Kidney (tissue), 14 donors: ENCODE data around the gene SYT1. TPM values are rescaled to one million over a fixed set of nuclear protein-coding genes. Genes with fewer than 3 reads are reported as not detected.

ENCODE experiments used
- DNase-seq, 5 donors: peaks; one replicate each; pipeline ENCODE4 v3.0.0-alpha.2; 2013 to 2020
- FAIRE-seq: peaks from 2 replicates; lab custom pipeline; 2012; peaks lifted over from hg19 to GRCh38; lab: Jason Lieb, UNC
- H3K27ac ChIP-seq, 2 donors: one replicate each; pipeline ENCODE4 v1.7.0; 2013; ENCODE audit warnings: low read depth in 2 of 2, low read length in 2 of 2, inconsistent platforms in 1 of 2
- H3K27me3 ChIP-seq: one replicate; pipeline ENCODE4 v1.7.1; 2013; ENCODE audit warnings: low read length, inconsistent platforms; ENCODE audit not compliant: control insufficient read depth, insufficient read depth
- H3K36me3 ChIP-seq, 3 donors: one replicate each; pipeline versions ENCODE4 v1.7.0 to v1.7.1; 2013; ENCODE audit warnings: low read length in 3 of 3, control low read depth in 1 of 3, inconsistent platforms in 1 of 3; ENCODE audit not compliant: insufficient read depth in 3 of 3, control insufficient read depth in 2 of 3
- H3K4me1 ChIP-seq, 3 donors: one replicate each; pipeline versions ENCODE4 v1.7.0 to v1.7.1; 2013; ENCODE audit warnings: low read length in 3 of 3, inconsistent platforms in 1 of 3, low read depth in 1 of 3; ENCODE audit not compliant: control insufficient read depth in 2 of 3, insufficient read depth in 2 of 3
- H3K4me3 ChIP-seq, 3 donors: one replicate each; pipeline versions ENCODE4 v1.7.0 to v1.8.1; 2013; ENCODE audit warnings: low read length in 3 of 3, control low read depth in 1 of 3, inconsistent platforms in 1 of 3
- H3K9ac ChIP-seq, 3 donors: one replicate each; pipeline versions ENCODE4 v1.7.0 to v1.7.1; 2013; ENCODE audit warnings: low read length in 3 of 3, control low read depth in 1 of 3, inconsistent platforms in 1 of 3
- H3K9me3 ChIP-seq, 3 donors: one replicate each; pipeline versions ENCODE4 v1.7.0 to v1.7.1; 2013; ENCODE audit warnings: low read length in 3 of 3, control low read depth in 1 of 3, inconsistent platforms in 1 of 3; ENCODE audit not compliant: control insufficient read depth in 2 of 3, insufficient read depth in 1 of 3
- CTCF ChIP-seq: IDR thresholded peaks from 3 replicates; pipeline ENCODE4 v1.5.1; 2012; ENCODE audit warnings: mild to moderate bottlenecking, moderate library complexity, borderline replicate concordance; ENCODE audit not compliant: insufficient read depth; ENCODE audit errors: extremely low read depth
- intact Hi-C: fragments of 100-400 bp; cut with DNase I; formaldehyde crosslinking; loops from one replicate; pipeline ENCODE4 v1.11.1; 2022
- polyA plus RNA-seq: library from polyadenylated mRNA; stranded (reverse); fragments of 350-450 nt; fragmentation: Illumina TruSeq; extraction: RNeasy Lipid Tissue Mini Kit (QIAGEN cat#74804); gene quantifications from one replicate; pipeline ENCODE4 v1.2.3, GENCODE V29; 2014; ENCODE audit warnings: low read depth, low replicate concordance; ENCODE audit not compliant: insufficient read depth
- total RNA-seq: library from RNA; stranded (reverse); fragmentation: NEBNext Ultra II Directional; extraction: Animal tissue kit (Norgen Biotek cat#: 25700); gene quantifications from one replicate; pipeline ENCODE4 v1.2.1, GENCODE V29; 2021
- donor health status: control.
- donor health status: control.
- donor health status: control.
- donor health status: control.
- donor health status: control.
- donor health status: DM: yes; HTN: yes; CAD: no.
- donor health status: Normal renal cell carcinoma (clear cell type).

SYT1 gene
- total and polyA plus RNA-seq, 2 donors from 2014 or later = 0.69 to 1.2 TPM

- Histone ChIP-seq H3K4me1 (peaks cover 0 to 9% (median 0%) of the 10 kb centered on the region in 3 donors), H3K9me3 (no peaks in the 10 kb centered on the region), H3K36me3 (peaks cover 0 to 3% (median 0%) of the 10 kb centered on the region in 3 donors), H3K27ac (no peak overlapping the region), H3K4me3 (no peak overlapping the region), H3K27me3 (no peaks in the 10 kb centered on the region), H3K9ac (no peak overlapping the region)
- intact Hi-C loops = no loop called here
- TF ChIP-seq CTCF = no peak
- no peak for DNase-seq
- no peak for FAIRE-seq
Measured at GRCh38 chr12:79442396-79442795, 577.8 kb downstream of the SYT1 start.

- intact Hi-C loops = no loop called here
- no peak for DNase-seq
- TF ChIP-seq CTCF = no peak
Measured at GRCh38 chr12:79444089-79444488, 579.5 kb downstream of the SYT1 start.

GRCh38 chr12:79448816-79449215 is 584.2 kb downstream of the SYT1 start:
- Histone ChIP-seq H3K4me1 (peaks cover 0 to 5% (median 3%) of the 10 kb centered on the region in 3 donors), H3K27ac (no peak overlapping the region), H3K4me3 (no peak overlapping the region), H3K9ac (no peak overlapping the region), H3K9me3 (no peaks in the 10 kb centered on the region), H3K36me3 (peaks cover 0 to 3% (median 0%) of the 10 kb centered on the region in 3 donors), H3K27me3 (no peaks in the 10 kb centered on the region)
- FAIRE-seq (no peak), DNase-seq (no peak)
- no peak for TF ChIP-seq CTCF
- intact Hi-C loops = no loop called here

More at GRCh38 chr12:79444089-79444488, 579.5 kb downstream of the SYT1 start:
- H3K9me3 ChIP-seq = no peaks in the 10 kb centered on the region
- no peak overlapping the region for H3K4me3 ChIP-seq
- peaks cover 0 to 7% (median 0%) of the 10 kb centered on the region in 3 donors for H3K4me1 ChIP-seq
- H3K27me3 ChIP-seq = no peaks in the 10 kb centered on the region
- FAIRE-seq = no peak
- H3K36me3 ChIP-seq = peaks cover 0 to 3% (median 0%) of the 10 kb centered on the region in 3 donors
- no peak overlapping the region for H3K9ac ChIP-seq
- H3K27ac ChIP-seq = no peak overlapping the region

GRCh38 chr12:79451365-79451764 is 586.8 kb downstream of the SYT1 start:
- Histone ChIP-seq H3K9me3 (no peaks in the 10 kb centered on the region), H3K9ac (no peak overlapping the region), H3K27me3 (no peaks in the 10 kb centered on the region), H3K4me1 (peaks cover 0 to 5% (median 5%) of the 10 kb centered on the region in 3 donors), H3K36me3 (no peaks in the 10 kb centered on the region), H3K4me3 (no peak overlapping the region), H3K27ac (no peak overlapping the region)
- TF ChIP-seq CTCF = no peak
- FAIRE-seq (no peak), DNase-seq (no peak)
- intact Hi-C loops = no loop called here
